Suppressor macrophage (primary cell): ENCODE data around the gene BLNK.
"Not testable (repeated sequence)": the region's sequence is repeated elsewhere in the genome, so short reads cannot be mapped to it uniquely, and the experiment has no call there.

Experiments used
- DNase-seq, 4 experiments: peaks; one replicate each; pipeline ENCODE4 v3.0.0-alpha.2; 2020 to 2022

Gene BLNK

DNA sequence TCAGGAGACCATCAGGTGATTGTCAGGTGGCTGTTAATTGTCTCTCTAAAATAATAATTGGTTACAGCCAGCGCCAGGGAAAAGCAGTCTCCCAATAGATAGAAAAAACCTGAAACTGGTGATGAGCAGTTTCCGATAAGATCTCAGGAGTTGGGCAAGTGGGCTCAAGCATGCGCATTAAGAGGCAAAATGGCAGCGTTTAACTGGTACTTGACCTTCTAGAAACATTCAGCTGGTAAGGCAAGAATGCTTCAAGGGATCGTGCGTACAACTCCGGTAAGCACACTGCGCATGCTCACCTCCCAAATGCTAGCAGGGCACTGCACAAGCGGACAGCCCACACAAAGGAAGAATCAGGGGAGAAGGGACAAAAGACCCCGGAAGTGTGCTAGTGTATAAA, 48.5 kb downstream of the BLNK start:
- no peak for DNase-seq

DNA sequence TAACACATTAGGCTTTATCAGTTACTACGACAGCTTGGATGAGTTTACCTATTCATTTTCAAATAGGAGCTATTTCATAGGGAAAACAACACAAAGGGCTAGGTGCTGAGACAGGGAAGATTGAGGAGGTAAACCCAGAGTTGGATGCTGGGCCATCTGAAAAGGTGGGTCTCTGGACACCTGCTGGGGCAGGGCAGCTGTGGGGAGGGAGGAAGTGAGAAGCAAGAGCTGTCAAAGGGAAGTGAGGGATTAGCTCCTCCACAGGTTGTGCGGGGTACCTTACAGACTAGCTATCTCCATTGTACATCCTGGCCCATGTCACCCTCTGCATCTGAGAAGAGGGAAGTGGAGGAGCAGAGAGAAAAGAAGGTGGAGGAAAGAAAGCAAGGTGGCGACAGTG, 48.9 kb downstream of the BLNK start:
- no peak for DNase-seq

DNA sequence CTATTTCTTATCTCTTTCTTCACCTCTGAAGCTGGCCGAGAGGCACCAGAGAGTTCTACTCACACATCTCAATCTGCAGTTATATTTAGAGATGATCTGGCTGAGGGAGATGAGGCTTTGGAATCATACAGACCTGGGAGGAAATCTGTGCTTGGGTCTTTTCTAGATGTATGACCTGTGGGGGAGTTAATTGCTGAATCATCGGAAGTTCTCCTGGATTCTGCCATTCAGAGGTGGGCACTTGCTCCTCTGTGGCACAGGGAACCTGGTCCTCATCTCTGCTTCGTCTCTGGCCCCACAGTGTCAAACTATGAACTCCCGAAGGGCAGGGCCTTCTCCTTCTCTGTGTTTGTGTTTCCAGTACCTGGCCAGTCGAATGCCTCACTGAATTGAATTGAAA, 52.5 kb downstream of the BLNK start:
- DNase-seq = no peak

DNA sequence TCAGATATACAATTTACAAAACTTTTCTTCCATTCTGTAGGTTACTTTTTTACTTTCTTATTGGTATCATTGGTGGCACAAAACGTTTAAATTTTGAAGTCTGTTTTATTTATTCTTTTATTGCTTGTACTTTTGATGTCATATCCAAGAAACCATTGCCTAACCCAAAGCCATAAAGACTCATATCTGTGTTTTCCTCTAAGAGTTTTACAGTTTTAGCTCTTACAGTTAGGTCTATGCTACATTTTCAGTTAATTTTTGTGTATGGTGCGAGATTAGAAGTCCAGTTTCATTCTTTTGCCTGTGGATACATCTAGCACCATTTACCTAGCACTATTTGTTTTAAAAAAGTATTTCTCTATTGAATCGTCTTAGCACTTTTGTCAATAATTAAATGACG, 53.7 kb downstream of the BLNK start:
- DNase-seq = no peak

DNA sequence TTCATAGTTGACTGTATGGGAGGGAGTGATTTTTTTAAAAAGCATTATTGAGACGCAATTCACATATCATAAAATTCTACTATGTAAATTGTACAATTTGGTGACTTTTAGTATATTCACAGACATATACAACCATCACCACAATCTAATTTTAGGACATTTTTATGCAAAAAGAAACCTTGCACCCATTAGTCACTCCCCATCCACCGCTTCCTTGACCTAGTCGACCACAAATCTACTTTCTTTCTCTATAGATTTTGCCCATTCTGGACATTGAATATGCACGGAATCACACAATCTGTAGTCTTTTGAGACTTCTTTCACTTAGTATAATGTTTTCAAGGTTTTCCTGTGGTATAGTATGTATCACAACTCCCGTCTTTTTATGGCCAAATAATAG, 54.6 kb downstream of the BLNK start:
- DNase-seq = no peak

DNA sequence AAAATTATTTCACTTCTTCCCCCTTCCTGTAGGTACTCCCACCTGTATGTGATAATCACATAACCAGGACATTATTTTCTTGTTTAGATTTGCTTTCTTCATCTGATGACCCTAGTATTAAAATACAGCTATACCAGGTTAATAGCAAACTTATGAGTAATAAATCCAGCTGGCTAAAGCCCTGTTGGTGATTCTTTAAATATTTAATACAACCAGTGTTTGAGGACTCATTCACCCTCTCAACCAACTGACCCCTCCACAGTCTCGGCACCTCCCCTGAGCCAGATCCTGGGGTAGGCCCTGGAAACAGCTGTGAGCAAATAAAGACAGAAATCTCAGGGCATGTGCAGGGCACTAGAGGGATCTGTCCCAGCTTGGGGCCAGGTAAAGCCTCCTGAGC, 58.5 kb downstream of the BLNK start:
- no peak for DNase-seq

DNA sequence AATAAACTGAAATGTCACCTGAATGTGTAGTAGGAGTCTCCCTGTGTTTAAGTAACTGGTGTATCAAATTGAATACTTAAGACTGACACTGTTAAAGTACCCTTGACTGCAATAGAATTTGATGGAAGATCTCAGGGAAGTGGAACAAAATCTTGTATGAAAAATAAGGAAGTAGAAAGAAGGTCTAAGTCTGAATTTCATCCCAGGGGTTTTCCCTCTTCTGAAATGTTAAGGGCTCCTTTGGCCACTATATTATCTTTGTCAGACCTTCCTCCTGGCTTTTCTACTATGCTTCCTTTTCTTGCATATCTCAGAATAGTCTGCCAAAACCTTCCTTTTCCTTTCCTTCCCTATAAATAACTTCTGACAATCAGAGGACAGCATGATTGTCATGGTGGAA, 59.6 kb downstream of the BLNK start:
- DNase-seq = peak in 3 of 4 experiments; percentile 11 to 59 (median 56)

DNA sequence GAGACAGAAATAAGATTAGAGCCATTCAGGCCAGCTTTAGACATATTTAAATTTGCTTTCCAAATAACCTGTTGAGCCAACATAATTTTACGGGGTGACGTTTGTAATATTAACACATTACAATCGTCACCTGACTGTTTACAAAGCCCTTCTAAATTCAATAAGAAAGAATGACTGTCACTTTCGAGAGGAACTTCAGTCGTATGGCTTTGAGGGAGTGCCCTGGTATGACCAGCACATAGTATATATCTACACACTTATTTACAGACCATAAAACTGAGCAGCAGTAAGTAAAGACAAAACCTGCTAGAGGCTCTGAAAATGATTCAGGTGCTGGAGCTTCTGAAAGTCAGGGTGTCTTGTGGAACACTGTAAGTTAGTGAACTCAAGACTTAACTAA, 62.4 kb downstream of the BLNK start:
- no peak for DNase-seq

DNA sequence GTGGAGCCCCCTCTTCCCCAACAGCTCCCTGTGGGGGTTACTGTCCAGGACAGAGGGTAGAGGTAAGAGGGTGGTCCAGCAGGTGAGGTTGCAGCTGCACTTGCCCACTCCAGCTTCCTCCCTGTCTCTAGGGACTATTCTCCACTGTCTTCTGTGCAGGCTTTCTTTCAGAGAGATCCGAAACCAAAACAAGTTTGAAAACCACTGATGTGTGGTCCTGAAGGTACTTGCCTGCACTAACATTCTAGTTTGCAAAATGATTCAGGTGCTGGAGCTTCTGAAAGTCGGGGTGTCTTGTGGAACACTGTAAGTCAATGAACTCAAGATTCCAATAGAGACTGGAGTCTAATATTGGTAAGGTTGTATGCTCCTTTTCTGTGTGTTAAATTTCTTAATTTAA, 63.1 kb downstream of the BLNK start:
- DNase-seq = no peak

DNA sequence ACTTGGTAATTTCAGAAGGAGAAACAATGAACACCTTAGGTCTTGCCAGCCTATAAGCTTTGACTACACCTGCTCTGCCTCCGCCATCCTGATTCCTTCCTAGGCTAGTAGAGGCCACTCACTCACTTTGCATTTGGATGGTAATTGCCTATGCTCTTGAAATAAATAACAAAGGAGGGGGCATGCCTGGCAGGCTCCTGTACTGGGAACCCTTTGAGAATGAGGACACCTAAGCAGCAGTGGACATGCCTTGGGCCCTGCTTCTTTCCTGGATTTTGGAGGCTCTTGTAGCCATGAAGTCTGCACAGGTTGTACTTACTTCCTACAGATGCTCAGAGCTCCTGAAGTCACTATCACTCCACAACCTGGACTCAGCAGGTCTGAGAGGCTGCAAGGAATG, 65.8 kb downstream of the BLNK start:
- no peak for DNase-seq

DNA sequence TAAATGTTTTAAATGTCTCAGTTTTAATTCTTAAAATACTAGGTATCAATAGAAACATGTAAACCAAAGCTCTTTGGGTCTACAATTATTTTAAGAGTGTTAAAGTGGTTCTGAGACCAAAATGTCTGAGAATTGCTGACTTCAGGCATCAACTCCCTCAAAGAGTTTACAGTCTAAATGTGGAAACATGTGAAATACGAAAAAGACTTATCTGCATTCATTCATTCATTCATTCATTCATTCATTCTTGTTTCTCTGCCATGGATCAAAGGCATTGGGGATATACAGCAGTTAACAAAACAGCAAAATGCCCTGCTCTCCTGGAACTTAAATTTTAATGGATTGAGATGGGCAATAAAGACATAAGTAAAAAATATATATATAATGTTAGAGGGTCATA, 69.8 kb downstream of the BLNK start:
- no peak for DNase-seq

DNA sequence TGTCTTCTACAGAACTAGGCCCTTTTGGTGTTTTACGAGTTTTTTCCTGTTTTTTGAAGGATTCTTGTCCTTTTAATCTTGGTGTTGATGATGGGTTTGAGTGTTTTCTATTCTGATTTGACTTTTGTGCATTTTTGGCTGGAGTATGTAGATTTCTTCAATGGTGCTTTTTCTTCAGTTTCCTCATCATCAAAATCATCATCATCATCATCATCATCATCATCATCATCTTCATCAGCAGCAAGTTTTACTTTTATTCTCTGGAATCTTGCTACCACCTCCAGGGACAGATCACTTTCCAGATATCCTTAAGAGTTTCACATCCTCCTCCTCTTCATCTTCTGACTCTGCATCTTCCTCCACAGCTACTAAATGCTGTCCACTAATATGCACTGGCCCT, 81.9 kb downstream of the BLNK start:
- not testable (repeated sequence) for DNase-seq

DNA sequence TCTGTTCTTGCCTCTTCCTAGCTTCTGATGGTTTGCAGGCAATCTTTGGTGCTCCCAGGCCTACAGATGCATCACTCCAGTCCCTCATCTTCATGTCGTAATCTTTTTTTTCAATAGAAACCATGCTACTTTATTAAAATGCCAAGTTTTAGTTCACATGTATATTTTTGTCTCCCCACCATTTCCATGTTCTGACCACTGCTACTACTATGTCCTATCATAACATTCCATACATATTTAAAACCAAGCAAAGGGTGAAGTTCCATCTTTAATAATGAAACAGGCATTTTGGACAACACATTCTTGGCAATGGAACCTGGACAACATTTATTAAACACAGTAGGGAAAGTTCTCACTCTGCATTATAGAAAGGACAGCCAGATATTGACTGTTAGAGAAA, 82.5 kb downstream of the BLNK start:
- DNase-seq = no peak

DNA sequence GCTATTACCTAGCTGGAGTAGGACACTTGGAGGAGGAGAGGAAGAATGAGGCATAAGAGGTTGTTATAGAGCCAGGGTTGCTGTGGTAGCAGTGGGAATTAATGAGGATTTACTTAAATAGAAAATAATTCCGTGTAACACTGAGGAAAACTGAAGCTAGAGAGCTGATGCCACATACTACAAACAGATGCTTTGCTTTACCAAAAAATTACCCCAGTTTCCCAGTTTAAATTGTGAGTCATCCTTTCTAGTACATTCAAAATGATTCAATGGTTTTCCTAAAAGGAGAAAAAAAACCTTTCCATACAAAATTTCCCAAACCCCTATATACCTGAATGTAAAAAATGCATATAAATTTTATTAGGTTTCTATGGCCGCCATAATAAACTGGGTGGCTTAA, 82.9 kb downstream of the BLNK start:
- DNase-seq = no peak

DNA sequence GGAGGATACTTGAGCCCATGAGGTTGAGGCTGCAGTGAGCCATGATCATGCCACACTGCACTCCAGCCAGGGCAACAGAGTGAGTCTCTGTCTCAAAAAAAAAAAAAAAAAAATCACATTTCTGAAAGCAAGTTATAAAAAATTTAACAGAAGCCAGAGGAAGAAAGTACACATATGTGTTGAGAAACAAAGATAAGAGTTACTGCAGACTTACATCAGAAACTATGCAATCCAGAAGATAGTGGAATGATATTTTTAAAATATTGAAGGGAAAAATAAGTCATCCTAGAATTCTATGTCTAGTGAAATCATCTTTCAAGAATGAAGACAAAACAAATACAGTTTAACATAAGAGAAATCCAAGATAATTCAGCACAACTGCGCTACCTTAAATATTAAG, 94.4 kb downstream of the BLNK start:
- no peak for DNase-seq

DNA sequence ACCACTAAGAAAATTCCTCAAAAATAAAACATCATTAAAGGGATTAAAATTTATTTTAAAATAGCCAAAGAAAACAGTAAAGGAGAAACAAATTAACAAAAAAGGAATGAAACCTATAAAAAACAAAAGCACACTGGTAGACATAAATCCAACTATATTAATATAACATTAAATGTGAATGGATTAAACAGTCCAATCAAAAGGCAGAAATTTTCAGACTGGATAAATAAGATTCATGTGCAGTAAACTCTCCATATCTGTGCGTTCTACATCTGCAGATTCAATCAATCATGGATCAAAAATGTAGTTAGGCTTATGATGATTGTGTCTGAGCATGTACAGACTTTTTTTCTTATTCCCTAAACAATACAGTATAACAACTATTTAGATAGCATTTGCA, 98.7 kb downstream of the BLNK start:
- no peak for DNase-seq

DNA sequence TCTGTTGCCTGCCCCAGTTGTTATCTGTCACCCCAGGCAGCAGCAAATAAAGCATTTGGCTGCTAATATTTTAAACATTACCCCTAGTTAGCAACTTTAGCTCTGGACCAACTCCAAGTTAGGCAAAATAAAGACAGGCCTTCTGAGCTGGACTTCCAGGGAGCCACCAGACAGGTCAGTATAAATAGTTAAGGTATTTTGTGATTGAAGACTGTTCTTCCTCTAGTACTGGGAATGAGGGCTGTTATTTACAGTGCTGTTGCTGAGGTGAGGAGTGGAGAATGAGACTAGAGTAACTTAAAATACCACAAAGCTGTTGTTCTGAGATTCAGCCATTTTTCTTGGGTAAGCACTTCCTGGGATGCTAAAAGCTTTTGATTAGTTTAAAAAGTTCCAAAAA, 101.1 kb downstream of the BLNK start:
- DNase-seq = no peak

DNA sequence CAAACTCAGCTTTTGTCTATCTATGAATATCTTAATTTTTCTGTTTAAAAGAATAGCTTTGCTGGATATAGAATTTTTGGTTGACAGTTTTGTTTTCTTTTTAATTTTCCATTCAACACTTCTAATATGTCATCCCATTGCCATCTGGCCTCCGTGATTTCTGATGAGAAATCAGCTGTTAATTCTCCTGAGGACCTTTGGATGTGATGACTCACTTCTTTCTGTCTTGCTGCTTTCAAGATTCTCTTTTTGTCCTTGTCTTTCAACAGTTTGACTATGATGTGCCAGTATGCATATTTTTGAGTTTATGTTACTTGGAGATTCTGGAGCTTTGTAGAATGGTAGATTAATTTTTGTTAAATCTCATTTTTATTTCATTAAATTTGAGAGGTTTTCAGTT, 102.8 kb downstream of the BLNK start:
- DNase-seq = no peak

DNA sequence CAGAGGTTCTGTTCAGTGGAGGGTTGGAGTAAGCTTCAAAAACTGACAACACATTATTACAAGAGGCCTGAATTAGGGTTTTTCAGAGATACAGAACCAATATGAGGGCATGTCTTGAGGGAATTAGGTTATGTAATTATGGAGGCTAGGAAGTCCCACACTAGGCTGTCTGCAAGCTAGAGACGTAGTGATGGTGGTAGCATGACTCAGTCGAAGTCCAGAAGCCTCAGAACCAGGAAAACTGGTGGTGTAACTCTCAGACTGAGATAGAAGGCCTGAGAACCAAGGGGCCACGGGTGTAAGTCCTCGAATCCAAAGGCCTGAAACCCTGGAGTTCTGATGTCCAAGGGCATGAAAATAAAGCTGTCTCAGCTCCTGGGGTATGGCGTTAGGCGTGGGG, 105.6 kb downstream of the BLNK start:
- DNase-seq = no peak

DNA sequence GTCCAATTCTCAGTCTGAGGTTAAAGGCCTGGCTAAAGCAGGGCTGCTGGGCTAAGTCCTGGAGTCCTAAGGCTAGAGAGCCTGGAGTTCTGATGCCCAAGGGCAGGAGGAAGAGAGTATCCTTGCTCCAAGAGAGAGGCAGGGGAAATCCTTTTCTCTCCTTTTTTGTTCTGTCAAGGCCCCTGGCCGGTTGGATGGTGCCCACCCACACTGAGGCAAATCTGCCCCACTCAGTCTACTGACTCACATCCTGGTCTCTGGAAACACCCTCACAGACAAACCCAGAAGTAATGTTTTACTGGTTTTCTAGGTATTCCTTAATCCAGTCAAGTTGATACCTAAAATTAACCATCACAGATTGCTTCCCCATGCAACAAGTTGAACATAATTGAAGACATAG, 118.3 kb downstream of the BLNK start:
- no peak for DNase-seq

DNA sequence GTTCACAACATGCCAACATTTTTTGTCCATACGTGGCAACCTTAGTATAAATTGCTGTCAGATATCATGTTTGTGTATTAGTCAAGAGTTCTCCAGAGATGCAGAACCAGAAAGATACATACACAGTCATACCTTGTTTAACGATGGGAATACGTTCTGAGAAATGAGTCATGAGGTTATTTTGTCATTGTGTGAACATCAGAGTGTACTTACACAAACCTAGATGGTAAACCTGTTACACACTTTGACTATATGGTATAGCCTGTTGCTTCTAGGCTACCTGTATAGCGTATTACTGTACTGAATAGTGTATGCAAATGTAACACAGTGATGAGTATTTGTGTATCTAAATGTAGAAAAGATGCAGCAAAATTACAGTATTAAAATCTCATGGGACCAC, 118.9 kb downstream of the BLNK start:
- DNase-seq = no peak
